Retinal pigment epithelial cell (primary cell): ENCODE results near the gene ISLR.

ENCODE experiments used
- DNase-seq: peaks from one replicate; pipeline ENCODE4 v3.0.0-alpha.2; 2010; ENCODE audit warnings: low read depth
- H3K4me3 ChIP-seq: 2 replicates; pipeline ENCODE4 v1.5.1; 2011; ENCODE audit warnings: mild to moderate bottlenecking, low read length, control low read depth, moderate library complexity
- CTCF ChIP-seq: conservative IDR thresholded peaks from 2 replicates; pipeline ENCODE4 v1.5.1; 2011; ENCODE audit warnings: low read depth, low read length, control low read depth, inconsistent platforms

ISLR gene

GRCh38 chr15:74214324-74215021, 41.0 kb downstream of the ISLR start:
- TF ChIP-seq CTCF: no peak
- no peak for DNase-seq
- no peak overlapping the region for H3K4me3 ChIP-seq

- DNase-seq: no peak
- no peak overlapping the region for H3K4me3 ChIP-seq
- TF ChIP-seq CTCF: no peak
Measured at GRCh38 chr15:74215958-74216357, 42.4 kb downstream of the ISLR start.

GRCh38 chr15:74216949-74217348, 43.4 kb downstream of the ISLR start:
- TF ChIP-seq CTCF: no peak
- H3K4me3 ChIP-seq: no peak overlapping the region

GRCh38 chr15:74217907-74218885, 44.7 kb downstream of the ISLR start:
- no peak for TF ChIP-seq CTCF
- no peak overlapping the region for H3K4me3 ChIP-seq
- no peak for DNase-seq

More at GRCh38 chr15:74216949-74217348, 43.4 kb downstream of the ISLR start:
- DNase-seq: no peak

- no peak for DNase-seq
- TF ChIP-seq CTCF: no peak
- H3K4me3 ChIP-seq: no peak overlapping the region
Measured at GRCh38 chr15:74220475-74221248, 47.2 kb downstream of the ISLR start.

GRCh38 chr15:74221399-74222239, 48.1 kb downstream of the ISLR start:
- no peak for DNase-seq
- no peak overlapping the region for H3K4me3 ChIP-seq
- TF ChIP-seq CTCF: no peak
